ENCODE measurements around the gene ADRM1.

GRCh38 chr20:62323146-62323979 lies 20.6 kb downstream of the ADRM1 start:
- no peak for TF ChIP-seq CTCF (IDR thresholded peaks at IDR 0.05)
- no peak for TF ChIP-seq POLR2A (IDR thresholded peaks at IDR 0.05)
